Embryonic facial prominence (tissue), 1 donor: ENCODE results near the gene GRAMD1C.

Source experiments
- DNase-seq: peaks from one replicate; pipeline ENCODE4 v3.0.0-alpha.2; 2016; ENCODE audit errors: extremely low spot score

The GRAMD1C gene

DNA sequence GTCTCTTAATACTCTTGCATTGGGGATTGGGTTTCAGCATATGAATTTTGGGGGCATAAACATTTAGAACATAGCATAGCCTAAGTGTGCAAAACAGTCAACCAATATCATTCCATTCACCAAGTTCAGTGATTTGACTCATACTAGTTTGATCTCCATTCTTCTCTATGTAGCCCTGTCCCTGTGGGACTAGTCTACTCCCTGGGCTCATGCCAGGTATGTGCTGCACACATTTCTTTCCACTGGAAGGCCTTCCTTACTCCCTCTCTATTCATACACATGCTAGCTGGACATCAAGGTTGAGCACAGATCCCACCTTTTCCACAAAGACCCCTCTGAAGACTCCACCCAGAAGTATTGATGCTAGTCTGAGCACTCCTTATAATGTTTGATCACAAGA is 114.3 kb downstream of the GRAMD1C start:
- no peak for DNase-seq

DNA sequence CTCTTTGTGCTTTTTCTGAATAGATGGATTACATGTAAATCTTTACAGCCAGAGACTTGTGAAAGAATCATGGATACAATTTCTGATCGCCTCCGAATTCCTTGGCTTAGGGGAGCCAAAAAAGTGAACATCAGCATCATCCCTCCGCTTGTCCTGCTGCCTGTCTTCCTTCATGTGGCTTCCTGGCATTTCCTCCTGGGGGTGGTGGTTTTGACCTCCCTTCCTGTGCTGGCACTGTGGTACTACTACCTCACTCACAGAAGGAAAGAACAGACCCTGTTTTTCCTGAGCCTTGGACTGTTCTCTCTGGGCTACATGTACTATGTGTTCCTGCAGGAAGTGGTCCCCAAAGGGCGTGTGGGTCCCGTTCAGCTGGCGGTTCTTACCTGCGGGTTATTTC is 115.1 kb downstream of the GRAMD1C start:
- DNase-seq: no peak

DNA sequence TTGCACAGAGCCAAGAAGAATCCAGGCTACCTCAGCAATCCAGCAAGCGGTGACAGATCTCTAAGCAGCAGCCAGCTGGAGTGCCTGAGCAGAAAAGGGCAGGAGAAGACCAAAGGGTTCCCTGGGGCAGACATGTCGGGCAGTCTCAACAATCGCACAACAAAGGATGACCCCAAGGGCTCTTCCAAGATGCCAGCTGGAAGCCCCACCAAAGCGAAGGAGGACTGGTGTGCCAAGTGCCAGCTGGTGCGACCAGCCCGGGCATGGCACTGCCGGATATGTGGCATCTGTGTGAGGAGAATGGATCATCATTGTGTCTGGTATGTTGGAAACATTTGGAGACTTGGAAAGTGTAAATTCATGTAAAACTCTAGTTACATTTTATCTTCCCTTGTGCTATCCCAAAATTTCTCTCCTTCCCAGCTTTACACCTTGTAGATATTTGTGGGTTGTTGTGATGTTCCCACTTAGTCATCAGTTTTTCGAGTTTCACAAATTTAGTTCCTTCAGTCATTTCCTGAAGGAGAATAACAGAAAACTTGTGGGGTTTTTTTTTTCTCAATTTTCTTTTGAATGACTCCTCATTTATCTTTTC is 115.6 kb downstream of the GRAMD1C start:
- no peak for DNase-seq

- DNase-seq: no peak
Measured at GRCh38 chr3:113963879-113964278, 125.3 kb downstream of the GRAMD1C start.

DNA sequence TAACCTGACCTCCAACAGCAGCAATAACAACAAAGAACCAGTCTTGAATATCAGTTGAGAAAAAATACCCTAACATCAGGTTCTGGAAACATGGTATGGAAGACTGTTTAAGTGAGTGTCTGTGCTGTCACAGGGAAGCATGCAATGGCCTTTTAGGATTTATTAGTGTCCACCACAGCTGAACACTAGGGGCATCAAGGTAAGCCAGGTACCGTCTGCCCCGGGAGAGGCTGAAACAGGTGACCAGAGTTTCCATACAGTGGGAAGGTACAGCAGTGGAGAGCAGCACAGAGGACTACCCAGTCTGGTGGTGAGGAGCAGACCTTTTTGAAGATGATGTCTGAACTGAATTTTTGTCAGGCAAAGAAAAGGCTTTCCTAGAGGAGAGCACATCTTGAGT is 127.6 kb downstream of the GRAMD1C start:
- DNase-seq: no peak

- DNase-seq: no peak
Measured at GRCh38 chr3:113968986-113969385, 130.4 kb downstream of the GRAMD1C start.

GRCh38 chr3:113977822-113978221 is 139.2 kb downstream of the GRAMD1C start:
- DNase-seq: no peak

DNA sequence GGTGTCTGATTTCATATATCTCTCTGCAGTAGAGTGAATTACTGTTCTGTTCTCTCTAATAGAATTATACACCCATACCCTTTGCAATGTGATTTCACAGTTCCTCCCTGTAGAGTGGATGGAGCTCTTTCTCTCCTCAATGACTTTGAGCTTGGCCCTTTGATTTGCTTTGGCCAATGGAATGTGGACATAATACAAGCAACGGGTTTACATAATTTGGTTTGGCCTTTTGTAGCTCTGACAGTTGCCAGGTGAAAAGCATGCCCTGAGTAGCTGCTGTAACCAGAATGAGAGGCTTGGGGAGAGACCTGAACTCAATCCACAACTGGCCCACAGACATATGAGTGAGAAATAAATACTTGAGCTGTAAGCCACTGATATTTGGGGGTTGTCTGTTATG is 141.3 kb downstream of the GRAMD1C start:
- no peak for DNase-seq

- no peak for DNase-seq
Measured at GRCh38 chr3:113981803-113982202, 143.2 kb downstream of the GRAMD1C start.

GRCh38 chr3:113983544-113983943 is 145.0 kb downstream of the GRAMD1C start:
- no peak for DNase-seq

- no peak for DNase-seq
Measured at GRCh38 chr3:113985541-113985940, 147.0 kb downstream of the GRAMD1C start.
